GM10266 (cell line): ENCODE measurements around the gene COLEC11.
"Not testable (repeated sequence)": the region's sequence is repeated elsewhere in the genome, so short reads cannot be mapped to it uniquely, and the experiment has no call there.

Source experiments
- DNase-seq: peaks from one replicate; pipeline ENCODE4 v3.0.0; 2012; ENCODE audit errors: extremely low spot score
- TF ChIP-seq, protein P1 (sequence below): IDR thresholded peaks from 2 replicates; pipeline ENCODE4 v1.5.1; 2012; ENCODE audit warnings: mild to moderate bottlenecking, low read depth; ENCODE audit not compliant: control insufficient read depth, insufficient read depth; ENCODE audit errors: missing control alignments

Gene COLEC11

DNA sequence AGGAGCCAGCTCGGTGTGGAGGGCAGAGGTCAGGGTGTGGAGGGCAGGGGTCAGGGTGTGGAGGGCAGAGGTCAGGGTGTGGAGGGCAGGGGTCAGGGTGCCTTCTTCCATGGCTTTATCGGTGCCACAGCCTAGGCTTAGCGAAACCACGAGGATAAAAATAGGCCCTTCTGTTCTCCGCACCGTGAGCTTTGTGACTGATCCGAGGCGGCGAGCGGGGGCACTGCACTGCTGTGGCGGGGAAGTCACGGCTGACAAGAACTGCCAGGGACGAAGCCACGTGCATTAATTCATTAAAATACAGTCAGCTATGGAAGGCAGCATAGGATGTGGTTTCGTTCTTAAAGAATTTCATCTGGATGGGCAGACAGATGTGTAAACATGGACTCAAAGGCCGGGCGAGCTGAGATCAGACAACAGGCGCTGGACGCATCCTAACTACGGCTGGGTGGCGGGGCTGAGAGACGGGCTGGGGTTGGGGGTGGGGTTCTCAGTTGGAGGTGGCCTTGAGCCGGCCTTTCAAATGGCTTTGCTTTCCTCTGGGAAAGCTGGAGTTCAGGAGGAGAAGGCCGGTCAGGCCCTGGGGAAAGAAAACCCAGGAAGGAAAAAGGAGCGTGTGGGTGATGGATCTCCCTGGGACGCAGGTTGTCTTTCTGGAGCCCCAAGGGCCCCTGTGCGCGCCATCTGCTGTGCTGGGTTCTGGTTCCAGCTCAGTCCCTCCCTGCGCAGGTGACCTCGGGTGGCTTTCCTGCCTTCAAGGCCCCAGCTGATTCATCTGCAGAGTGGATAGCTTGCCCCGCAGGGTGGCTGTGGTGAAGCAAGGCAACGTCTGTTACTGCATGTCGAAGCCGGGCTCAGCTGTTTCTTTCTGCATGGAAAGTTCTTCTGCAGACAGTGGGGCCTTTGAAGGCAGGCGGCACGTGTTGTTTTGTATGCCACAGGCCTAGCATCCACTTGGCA is 62.1 kb downstream of the COLEC11 start:
- TF ChIP-seq, protein P1, sequence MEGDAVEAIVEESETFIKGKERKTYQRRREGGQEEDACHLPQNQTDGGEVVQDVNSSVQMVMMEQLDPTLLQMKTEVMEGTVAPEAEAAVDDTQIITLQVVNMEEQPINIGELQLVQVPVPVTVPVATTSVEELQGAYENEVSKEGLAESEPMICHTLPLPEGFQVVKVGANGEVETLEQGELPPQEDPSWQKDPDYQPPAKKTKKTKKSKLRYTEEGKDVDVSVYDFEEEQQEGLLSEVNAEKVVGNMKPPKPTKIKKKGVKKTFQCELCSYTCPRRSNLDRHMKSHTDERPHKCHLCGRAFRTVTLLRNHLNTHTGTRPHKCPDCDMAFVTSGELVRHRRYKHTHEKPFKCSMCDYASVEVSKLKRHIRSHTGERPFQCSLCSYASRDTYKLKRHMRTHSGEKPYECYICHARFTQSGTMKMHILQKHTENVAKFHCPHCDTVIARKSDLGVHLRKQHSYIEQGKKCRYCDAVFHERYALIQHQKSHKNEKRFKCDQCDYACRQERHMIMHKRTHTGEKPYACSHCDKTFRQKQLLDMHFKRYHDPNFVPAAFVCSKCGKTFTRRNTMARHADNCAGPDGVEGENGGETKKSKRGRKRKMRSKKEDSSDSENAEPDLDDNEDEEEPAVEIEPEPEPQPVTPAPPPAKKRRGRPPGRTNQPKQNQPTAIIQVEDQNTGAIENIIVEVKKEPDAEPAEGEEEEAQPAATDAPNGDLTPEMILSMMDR: peak; percentile 30
- DNase-seq: no peak

DNA sequence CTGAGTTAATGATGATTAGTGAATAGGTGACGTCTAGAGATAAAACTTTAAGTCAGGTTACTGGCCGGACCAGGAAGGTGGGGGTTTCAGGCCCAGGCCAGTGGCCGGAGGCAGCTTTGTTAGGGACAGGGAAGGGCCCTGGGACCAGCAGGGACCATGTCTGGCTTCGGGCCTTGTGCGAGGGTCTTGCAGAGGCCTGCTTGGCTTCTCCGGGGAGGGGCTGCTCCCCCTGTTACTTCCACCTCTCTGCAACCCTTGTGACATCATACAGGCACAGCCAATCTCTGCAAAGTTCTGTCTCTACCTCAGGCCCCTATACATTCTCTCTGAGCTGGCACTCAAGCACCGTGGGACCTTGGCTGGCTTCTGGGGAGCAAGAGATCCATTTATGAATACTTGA is 63.0 kb downstream of the COLEC11 start, which contains the start of gene ALLC:
Gene ALLC (plus strand): TSS at position 320 of the 400 bp plus-strand sequence. CDS start 12,958 bp downstream, outside the sequence.
- no peak for DNase-seq
- TF ChIP-seq, protein P1: no peak

DNA sequence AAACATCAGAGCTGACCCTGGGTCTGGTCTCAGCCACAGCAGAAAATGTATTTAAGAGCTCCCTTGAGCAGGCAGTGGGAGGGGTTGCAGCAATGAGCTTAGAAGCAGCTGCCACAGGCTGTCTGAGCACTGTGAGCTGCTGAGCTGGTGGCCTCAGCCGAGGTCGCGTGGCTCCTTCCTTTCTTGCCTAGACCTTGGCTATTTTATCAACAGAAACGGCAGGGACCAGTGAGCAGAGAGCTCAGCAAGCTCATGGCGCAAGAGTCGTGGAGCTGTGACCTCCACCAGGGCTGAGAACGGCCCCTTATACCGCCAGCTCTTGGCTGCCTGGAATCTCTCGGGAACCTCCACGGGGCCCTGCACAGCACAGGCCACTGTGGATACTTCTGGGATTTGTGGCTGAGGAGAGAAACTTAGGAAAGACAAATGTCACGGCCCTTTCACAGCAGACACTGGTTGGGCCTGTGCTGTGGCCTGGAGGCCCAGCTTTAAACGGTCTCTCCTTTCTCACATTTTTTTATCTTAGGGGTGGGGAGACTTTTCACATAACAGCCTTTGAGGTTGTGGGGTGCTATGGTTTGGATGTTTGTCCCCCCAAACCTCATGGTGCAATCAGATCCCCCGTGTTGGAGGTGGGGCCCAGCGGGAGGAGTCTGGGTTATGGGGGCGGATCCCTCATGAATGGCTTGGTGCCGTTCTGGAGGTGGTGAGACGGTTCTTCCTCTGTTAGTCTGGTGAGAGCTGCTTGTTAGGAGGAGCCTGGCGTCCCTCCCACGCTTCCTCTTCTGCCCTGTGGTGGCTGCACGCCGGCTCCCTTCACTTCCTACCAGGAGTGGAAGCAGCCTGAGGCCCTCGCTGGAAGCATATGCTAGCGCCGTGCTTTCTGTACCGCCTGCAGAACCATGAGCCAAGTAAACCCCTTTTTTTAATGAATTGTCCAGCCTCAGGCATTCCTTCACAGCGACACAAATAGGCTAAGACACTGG is 64.8 kb downstream of the COLEC11 start:
- no peak for DNase-seq
- TF ChIP-seq, protein P1: no peak

DNA sequence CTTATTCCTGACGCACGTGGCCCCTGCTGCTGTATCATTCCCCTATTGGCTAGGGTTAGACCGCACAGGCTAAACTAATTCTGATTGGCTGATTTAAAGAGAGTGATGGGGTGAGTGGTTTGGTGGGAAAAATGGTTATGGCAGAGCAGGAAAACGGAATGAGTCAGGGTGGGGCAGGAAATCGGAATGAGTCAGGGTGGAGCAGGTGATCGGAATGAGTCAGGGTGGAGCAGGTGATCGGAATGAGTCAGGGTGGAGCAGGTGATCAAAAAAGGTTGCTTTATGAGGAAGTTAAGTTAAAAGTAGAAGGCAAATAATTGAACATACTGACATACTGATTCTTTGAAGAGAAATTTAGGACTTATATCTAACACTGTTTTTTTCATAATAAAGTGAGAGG is 65.7 kb downstream of the COLEC11 start:
- DNase-seq: not testable (repeated sequence)

DNA sequence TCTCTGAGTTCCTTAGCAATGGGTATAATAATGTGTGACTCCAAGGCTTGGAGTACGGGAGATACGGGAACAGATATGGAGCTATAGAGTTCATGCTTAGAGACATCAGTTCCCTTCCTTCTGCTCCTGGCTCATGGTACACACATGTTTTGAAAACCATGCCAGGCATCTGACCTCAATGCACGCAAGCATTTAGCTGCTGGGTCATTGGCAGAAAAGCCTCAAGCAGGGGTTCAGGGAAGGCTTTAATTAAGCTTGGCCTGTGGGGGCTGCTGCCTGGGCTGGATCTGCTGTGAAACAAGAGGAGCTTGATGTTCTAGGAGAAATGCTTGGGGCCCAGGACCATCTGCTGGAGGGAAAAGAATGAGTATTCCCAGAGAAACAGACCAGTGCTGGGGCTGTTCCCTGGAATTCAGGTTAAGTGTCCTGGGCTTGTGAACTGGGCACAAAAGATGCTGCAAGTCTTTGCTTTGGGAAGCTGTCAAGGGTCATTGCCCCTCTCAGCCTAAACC is 66.3 kb downstream of the COLEC11 start:
- TF ChIP-seq, protein P1: no peak
- no peak for DNase-seq

DNA sequence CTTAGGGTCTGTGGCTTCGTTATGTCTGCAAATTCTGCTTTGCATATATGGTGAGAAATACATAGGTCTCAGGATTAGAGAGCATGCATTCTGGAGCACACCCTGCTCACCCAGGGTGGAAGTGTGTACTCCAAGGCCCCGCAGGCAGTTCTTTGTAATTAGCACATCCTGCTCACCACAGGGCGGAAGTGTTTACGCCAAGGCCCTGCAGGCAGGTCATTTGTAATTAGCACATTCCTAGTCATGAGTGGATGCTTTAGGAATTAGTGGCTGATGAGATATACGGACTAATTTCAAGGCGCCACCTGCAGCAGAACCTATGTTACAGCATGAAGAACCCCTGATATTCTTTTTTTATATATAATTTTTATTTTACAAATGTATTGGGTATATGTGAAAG is 67.3 kb downstream of the COLEC11 start:
- TF ChIP-seq, protein P1: no peak
- no peak for DNase-seq

DNA sequence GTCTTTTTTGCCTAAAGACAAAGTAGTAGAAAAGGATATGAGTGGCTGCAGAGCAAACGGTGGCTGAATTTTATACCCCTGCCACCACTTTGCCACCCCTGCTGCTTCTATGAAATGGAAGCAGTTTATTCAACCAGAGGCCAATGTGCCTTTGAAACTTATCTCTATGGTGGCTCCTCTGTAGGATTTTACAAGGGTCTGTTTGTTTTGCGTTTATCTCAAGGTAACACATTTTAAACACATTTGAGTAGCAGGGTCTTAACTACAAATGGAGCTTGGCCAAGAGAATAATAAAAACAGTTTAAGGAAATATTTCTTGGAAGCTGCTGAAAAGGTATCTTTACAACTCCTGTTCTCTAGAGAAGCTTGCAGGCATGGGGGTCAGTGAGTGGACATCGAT is 69.2 kb downstream of the COLEC11 start:
- DNase-seq: no peak
- TF ChIP-seq, protein P1: no peak
